Stimulated activated CD4-positive, alpha-beta T cell treated with anti-CD3 and anti-CD28 coated beads, Interleukin-1b, Interleukin-23, amount 100 ng/mL, for 1 hour (primary cell): ENCODE measurements around the gene P2RY14.

Experiments used
- DNase-seq, 2 donors: peaks; one replicate each; pipeline ENCODE4 v3.0.0-alpha.2; 2020; ENCODE audit warnings: low read depth in 2 of 2

P2RY14 gene

GRCh38 chr3:151301787-151302186, 23.4 kb upstream of the P2RY14 start:
- DNase-seq = no peak

DNA sequence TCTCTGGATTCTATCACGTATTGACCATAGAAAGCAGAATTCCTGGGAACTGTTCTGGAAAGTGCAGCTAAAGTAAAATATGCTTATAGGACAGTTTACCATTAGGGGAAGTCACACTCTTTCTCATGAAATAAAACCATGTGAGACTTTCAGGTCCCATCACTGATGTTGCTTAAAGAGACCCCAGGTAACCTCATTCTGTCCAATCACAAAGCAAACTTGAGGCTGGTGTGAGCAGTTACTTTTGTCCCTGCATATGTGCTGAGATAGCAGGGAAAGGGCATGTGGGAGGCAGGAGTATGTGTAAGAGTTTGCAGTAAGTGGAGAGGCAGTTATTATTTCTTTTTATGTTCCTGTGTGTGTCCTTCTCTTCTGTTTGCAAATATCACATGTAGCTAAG, 22.2 kb upstream of the P2RY14 start:
- DNase-seq = no peak

- DNase-seq = no peak
Measured at GRCh38 chr3:151299006-151299405, 20.7 kb upstream of the P2RY14 start.

- no peak for DNase-seq
Measured at GRCh38 chr3:151297429-151297828, 19.1 kb upstream of the P2RY14 start.

- no peak for DNase-seq
Measured at GRCh38 chr3:151296226-151296625, 17.9 kb upstream of the P2RY14 start.

DNA sequence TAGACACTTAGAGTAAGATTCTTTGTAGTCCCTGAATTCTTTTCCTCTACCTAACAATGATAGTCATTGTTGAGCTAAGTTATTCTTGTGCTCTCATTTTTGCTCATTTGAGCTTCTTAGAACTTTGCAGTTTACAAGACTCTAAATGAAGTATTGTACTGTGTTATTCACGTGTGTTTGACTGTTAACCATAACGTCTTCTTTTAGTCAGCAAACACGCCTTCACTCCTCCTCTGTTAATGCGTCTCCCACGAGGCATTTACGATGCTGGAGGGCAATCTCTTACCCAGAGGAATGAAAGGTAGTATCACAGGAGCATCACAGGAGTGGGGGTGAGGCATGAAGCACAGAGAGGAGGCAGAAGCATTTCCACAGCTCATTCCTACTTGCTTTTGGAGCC, 14.8 kb upstream of the P2RY14 start:
- DNase-seq = no peak

- no peak for DNase-seq
Measured at GRCh38 chr3:151290673-151291072, 12.3 kb upstream of the P2RY14 start.

- DNase-seq = no peak
Measured at GRCh38 chr3:151289445-151289844, 11.1 kb upstream of the P2RY14 start.

GRCh38 chr3:151285940-151286339, 7.6 kb upstream of the P2RY14 start:
- DNase-seq = no peak

GRCh38 chr3:151283907-151284461, 5.6 kb upstream of the P2RY14 start:
- no peak for DNase-seq

GRCh38 chr3:151283387-151283786, 5.0 kb upstream of the P2RY14 start:
- no peak for DNase-seq

DNA sequence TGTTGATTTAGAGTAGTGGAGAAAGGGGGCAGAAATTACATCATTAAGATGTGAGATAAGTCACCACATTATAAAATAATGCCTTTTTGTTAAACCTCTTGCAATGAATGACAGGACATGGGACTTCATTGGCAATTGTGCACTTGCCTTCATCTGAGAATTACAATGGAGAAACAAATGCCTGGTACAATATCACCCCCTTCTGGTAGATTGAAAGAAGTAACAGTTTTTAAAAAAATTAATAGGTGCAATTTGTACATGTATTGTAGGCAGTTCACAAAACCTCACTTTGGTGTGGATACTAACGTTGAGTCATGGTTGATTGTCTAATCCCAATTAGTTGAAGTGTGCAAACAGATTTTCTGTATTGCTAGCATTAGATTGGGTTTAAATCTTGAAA, 4.6 kb upstream of the P2RY14 start:
- DNase-seq = no peak

GRCh38 chr3:151281671-151282324, 3.5 kb upstream of the P2RY14 start:
- no peak for DNase-seq

DNA sequence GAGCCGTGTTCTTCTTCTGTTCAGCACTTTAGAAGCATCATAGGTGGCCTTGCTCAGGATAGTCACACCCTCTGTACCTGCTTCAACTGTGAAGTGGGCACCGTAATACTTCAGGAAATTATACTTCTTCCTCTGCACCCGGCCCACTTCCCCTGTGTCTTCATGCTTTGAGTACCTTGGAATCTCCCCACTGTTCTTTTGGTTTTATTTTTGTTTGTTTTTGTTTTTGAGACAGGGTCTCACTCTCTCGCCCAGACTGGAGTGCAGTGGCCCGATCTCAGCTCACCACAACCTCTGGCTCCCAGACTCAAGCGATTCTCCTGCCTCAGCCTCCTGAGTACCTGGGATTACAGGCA, 1.7 kb downstream of the P2RY14 start:
- DNase-seq = no peak

DNA sequence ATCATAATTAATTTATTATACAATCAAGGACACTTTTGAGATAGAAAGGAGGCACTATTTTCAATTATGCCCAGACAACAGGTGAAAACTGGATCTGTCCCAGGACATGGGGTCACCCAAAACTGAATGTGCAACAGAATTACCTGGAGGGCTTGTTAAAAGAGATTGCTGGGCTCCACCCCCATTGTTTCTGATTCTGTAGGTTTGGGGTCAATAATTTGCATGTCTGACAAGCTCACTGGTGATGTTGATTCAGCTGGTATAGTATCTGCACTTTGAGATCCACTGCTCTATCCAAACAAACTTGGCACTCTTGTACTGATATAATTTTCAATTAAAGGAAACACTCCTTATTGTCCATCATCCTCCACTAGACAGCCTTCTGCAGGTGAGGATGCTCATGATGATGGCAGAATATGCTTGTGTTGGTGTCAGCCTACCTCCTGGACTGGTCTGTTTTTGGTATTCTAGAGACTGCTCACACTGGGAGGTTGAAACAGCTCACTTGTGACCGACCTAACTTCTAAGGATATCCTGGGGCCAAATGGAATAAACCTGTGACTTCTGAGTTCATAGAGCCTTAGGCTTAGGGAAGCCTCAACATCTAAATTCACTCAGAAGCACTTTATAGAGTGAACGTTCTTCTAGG, 2.2 kb downstream of the P2RY14 start:
- DNase-seq = no peak

GRCh38 chr3:151275091-151275490, 3.3 kb downstream of the P2RY14 start:
- no peak for DNase-seq

GRCh38 chr3:151269631-151270030, 8.7 kb downstream of the P2RY14 start:
- DNase-seq = no peak

GRCh38 chr3:151268267-151269235, 9.8 kb downstream of the P2RY14 start:
- DNase-seq = no peak

DNA sequence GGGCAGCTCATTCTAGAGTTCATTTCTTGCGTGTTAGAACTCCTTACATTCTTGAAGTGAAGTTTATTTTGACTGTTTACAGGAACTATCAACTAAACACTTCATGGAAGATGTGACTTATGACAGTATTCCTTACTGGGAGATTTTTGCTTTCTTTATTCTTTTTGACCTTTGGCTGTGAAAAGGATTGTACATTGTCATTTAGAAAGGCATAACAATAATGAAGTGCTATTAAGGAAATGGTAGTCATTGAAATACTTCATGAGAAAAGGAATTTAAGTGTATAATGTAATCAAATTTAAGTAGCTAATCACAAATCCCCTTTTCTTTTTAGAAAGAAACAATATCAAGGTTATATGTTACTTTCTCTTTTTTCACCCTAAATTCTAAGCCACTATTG, 11.3 kb downstream of the P2RY14 start:
- no peak for DNase-seq

DNA sequence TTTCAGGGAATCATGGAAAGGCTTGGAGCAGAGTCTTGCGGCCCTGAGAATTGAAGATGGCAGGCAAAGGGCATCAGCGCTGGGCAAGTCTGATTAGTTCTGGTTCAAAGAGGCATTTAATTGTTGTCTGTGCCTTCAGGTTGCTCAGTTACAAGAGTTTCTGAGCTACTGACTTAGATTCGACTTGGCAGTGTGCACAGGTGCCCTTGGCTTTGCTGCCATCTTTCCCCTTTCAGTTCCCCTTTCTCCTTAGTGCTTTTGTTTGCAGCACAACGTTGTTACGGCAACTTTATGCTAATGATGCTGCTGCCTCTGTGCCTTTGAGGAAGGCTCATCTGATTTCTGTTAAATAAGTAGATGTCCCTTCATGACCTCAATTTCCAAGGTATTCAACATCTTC, 12.5 kb downstream of the P2RY14 start:
- no peak for DNase-seq

DNA sequence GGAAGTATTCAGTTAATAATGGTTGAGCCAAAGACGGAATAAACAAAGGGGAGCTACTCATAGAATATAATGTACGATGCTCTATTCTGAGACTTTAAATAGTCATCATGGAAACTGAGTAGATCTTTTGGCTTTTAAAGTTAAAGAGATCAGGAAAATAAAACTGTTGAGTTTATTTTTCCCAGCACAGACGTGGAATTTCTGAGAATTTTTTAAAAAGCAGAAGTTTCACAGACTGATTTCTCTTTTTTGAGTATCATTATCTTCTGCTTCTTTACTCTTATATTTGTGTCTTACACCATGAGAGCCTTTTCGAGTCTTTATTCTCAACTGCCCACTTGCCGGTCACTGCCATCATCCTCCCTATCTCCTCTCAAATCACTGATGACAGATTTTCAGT, 13.2 kb downstream of the P2RY14 start:
- DNase-seq = no peak

DNA sequence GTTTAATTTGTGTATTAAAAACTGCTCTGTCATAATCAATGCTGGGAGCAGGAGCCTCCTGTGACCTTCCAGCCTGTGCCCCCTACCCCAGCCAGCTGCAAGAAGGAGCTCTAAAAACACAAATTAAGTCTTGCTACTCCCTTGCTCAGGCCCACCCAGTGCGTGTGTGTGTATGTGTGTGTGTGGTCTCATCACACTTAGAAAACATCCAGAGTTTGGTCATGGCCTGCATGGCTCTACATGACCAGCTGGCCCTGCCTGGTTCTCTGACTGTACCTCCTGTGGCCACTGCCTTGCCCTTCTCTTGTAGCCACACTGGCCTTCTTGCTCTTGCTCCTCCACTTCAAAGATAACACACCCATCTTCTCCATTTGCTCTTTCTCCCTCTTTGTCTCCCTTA, 13.7 kb downstream of the P2RY14 start:
- DNase-seq = no peak
